Neutrophil (primary cell): ENCODE data around the gene BRSK2.

Source experiments
- H3K27ac ChIP-seq: fragments of 200-600 bp; sonication (generic); 2 replicates; pipeline ENCODE4 v1.5.1; 2016; ENCODE audit warnings: mild to moderate bottlenecking, moderate library complexity
- H3K27me3 ChIP-seq: fragments of 200-600 bp; sonication (generic); 2 replicates; pipeline ENCODE4 v1.6.0; 2016; ENCODE audit warnings: mild to moderate bottlenecking
- H3K36me3 ChIP-seq: fragments of 200-600 bp; sonication (generic); 2 replicates; pipeline ENCODE4 v1.5.1; 2017
- H3K4me1 ChIP-seq, 2 experiments: fragments of 200-600 bp in 1 of 2; sonication (generic) in 1 of 2; 1 replicate in 1 of 2; 2 replicates in 1 of 2; pipeline versions ENCODE4 v1.5.1 to v1.6.1; 2013 to 2016; ENCODE audit warnings: low read depth in 1 of 2, low read length in 1 of 2, mild to moderate bottlenecking in 1 of 2, moderate library complexity in 1 of 2; ENCODE audit not compliant: control insufficient read depth in 1 of 2, insufficient read depth in 1 of 2
- H3K4me3 ChIP-seq, 2 experiments: fragments of 200-600 bp in 1 of 2; sonication (generic) in 1 of 2; 1 replicate in 1 of 2; 2 replicates in 1 of 2; pipeline ENCODE4 v1.5.1; 2013 to 2016; ENCODE audit warnings: low read depth in 1 of 2, low read length in 1 of 2, mild to moderate bottlenecking in 1 of 2, moderate library complexity in 1 of 2
- H3K9me3 ChIP-seq: fragments of 200-600 bp; sonication (generic); 2 replicates; pipeline ENCODE4 v1.5.1; 2016
- CTCF ChIP-seq: fragments of 200-600 bp; sonication (generic); IDR thresholded peaks from 2 replicates; pipeline ENCODE4 v1.5.1; 2016; ENCODE audit warnings: antibody characterized with exemption

The BRSK2 gene

GRCh38 chr11:1375955-1376258 lies 13.8 kb upstream of the BRSK2 start:
- Histone ChIP-seq H3K4me1 (no peaks in the 10 kb centered on the region), H3K36me3 (no peaks in the 10 kb centered on the region), H3K27me3 (peaks cover 34% of the 10 kb centered on the region), H3K9me3 (no peaks in the 10 kb centered on the region), H3K4me3 (no peak overlapping the region), H3K27ac (no peak overlapping the region)
- no peak for TF ChIP-seq CTCF

- Histone ChIP-seq H3K27ac (no peak overlapping the region), H3K4me1 (no peaks in the 10 kb centered on the region), H3K4me3 (no peak overlapping the region), H3K36me3 (no peaks in the 10 kb centered on the region), H3K27me3 (peaks cover 48% of the 10 kb centered on the region), H3K9me3 (no peaks in the 10 kb centered on the region)
- TF ChIP-seq CTCF: no peak
These were observed 12.4 kb upstream of the BRSK2 start for GRCh38 chr11:1377231-1377780.

GRCh38 chr11:1381793-1382425 lies 7.8 kb upstream of the BRSK2 start:
- Histone ChIP-seq H3K27ac (no peak overlapping the region), H3K4me3 (no peak overlapping the region), H3K9me3 (no peaks in the 10 kb centered on the region), H3K27me3 (peaks cover 88% of the 10 kb centered on the region), H3K4me1 (peaks cover 3 to 6% of the 10 kb centered on the region in 2 experiments), H3K36me3 (no peaks in the 10 kb centered on the region)
- no peak for TF ChIP-seq CTCF

GRCh38 chr11:1382429-1382828 lies 7.3 kb upstream of the BRSK2 start:
- H3K9me3 ChIP-seq: no peaks in the 10 kb centered on the region
- H3K27ac ChIP-seq: no peak overlapping the region
- H3K4me3 ChIP-seq: peak overlapping the region; percentile 67 to 87
- no peaks in the 10 kb centered on the region for H3K36me3 ChIP-seq
- no peak for TF ChIP-seq CTCF
- H3K27me3 ChIP-seq: peaks cover 88% of the 10 kb centered on the region
- peaks cover 3 to 6% of the 10 kb centered on the region in 2 experiments for H3K4me1 ChIP-seq

- peak overlapping the region; percentile 55 for H3K27ac ChIP-seq
- peak; percentile 24 for TF ChIP-seq CTCF
- H3K4me3 ChIP-seq: peak overlapping the region; percentile 67 to 87
- H3K27me3 ChIP-seq: peaks cover 92% of the 10 kb centered on the region
- H3K36me3 ChIP-seq: no peaks in the 10 kb centered on the region
- H3K4me1 ChIP-seq: peaks cover 3 to 6% of the 10 kb centered on the region in 2 experiments
- no peaks in the 10 kb centered on the region for H3K9me3 ChIP-seq
These were observed 6.7 kb upstream of the BRSK2 start for GRCh38 chr11:1382831-1383607.
